ENCODE data around the gene EFNA5. TPM values are rescaled to one million over a fixed set of nuclear protein-coding genes. Genes with fewer than 3 reads are reported as not detected.

Gene EFNA5
- total RNA-seq, result 10 to 100 TPM in 1 of 2 donors, 1 to 10 TPM in 1; 9.7 to 11.1 TPM

- DNase-seq, result peak; percentile 64
- H3K9me3 ChIP-seq, result no peaks in the 10 kb centered on the region
- H3K27ac ChIP-seq, result peak within 1 kb of the TSS; percentile 35
- H3K36me3 ChIP-seq, result no peaks in the 10 kb centered on the region
- peak within 1 kb of the TSS; percentile 59 for H3K4me3 ChIP-seq
- H3K9ac ChIP-seq (ENCODE audit: low read depth in 2 of 2, low read length in 2 of 2), result peak within 1 kb of the TSS; percentile 60 to 76
- intact Hi-C loops (cut with DNase I), result no loop called here
- TF ChIP-seq CTCF (IDR thresholded peaks at IDR 0.05), result no peak
- no peaks in the 10 kb centered on the region for H3K4me1 ChIP-seq
- H3K27me3 ChIP-seq, result peaks cover 7% of the 10 kb centered on the region
These were observed at the start of gene EFNA5 for GRCh38 chr5:107670932-107671741. Gene EFNA5 (minus strand): TSS chr5:107670937.

GRCh38 chr5:107719034-107719606 is 48.4 kb upstream of the EFNA5 start:
- H3K27ac ChIP-seq, result no peak overlapping the region
- no peaks in the 10 kb centered on the region for H3K4me1 ChIP-seq
- no peaks in the 10 kb centered on the region for H3K9me3 ChIP-seq
- H3K9ac ChIP-seq (ENCODE audit: low read depth in 2 of 2, low read length in 2 of 2), result no peak overlapping the region
- H3K27me3 ChIP-seq, result no peaks in the 10 kb centered on the region
- intact Hi-C loops (cut with DNase I), result no loop called here
- no peak for TF ChIP-seq CTCF (IDR thresholded peaks at IDR 0.05)
- no peak for DNase-seq
- H3K36me3 ChIP-seq, result no peaks in the 10 kb centered on the region
- no peak overlapping the region for H3K4me3 ChIP-seq

- H3K9ac ChIP-seq (ENCODE audit: low read depth in 2 of 2, low read length in 2 of 2), result no peak overlapping the region
- H3K4me1 ChIP-seq, result no peaks in the 10 kb centered on the region
- H3K4me3 ChIP-seq, result no peak overlapping the region
- no peaks in the 10 kb centered on the region for H3K27me3 ChIP-seq
- no peaks in the 10 kb centered on the region for H3K9me3 ChIP-seq
- H3K27ac ChIP-seq, result no peak overlapping the region
- intact Hi-C loops (cut with DNase I), result no loop called here
- no peaks in the 10 kb centered on the region for H3K36me3 ChIP-seq
- DNase-seq, result no peak
- TF ChIP-seq CTCF (IDR thresholded peaks at IDR 0.05), result no peak
These were observed 47.1 kb upstream of the EFNA5 start for GRCh38 chr5:107717816-107718215.

- no peaks in the 10 kb centered on the region for H3K27me3 ChIP-seq
- H3K9me3 ChIP-seq, result no peaks in the 10 kb centered on the region
- no peak overlapping the region for H3K27ac ChIP-seq
- DNase-seq, result no peak
- intact Hi-C loops (cut with DNase I), result no loop called here
- no peak overlapping the region for H3K4me3 ChIP-seq
- no peak overlapping the region for H3K9ac ChIP-seq (ENCODE audit: low read depth in 2 of 2, low read length in 2 of 2)
- H3K4me1 ChIP-seq, result no peaks in the 10 kb centered on the region
- no peak for TF ChIP-seq CTCF (IDR thresholded peaks at IDR 0.05)
- no peaks in the 10 kb centered on the region for H3K36me3 ChIP-seq
These were observed 42.5 kb upstream of the EFNA5 start for GRCh38 chr5:107713228-107713627.

- TF ChIP-seq CTCF (IDR thresholded peaks at IDR 0.05), result no peak
- Histone ChIP-seq H3K9ac (ENCODE audit: low read depth in 2 of 2, low read length in 2 of 2) (no peak overlapping the region), H3K9me3 (no peaks in the 10 kb centered on the region), H3K27ac (no peak overlapping the region), H3K4me3 (no peak overlapping the region), H3K4me1 (no peaks in the 10 kb centered on the region), H3K36me3 (no peaks in the 10 kb centered on the region), H3K27me3 (no peaks in the 10 kb centered on the region)
- no peak for DNase-seq
- intact Hi-C loops (cut with DNase I), result no loop called here
These were observed 41.7 kb upstream of the EFNA5 start for GRCh38 chr5:107712359-107712870.

Data from colonic mucosa (tissue), 4 donors.